Lower leg skin (tissue), 3 donors: ENCODE data around the gene NR1H4.

Experiments
- CTCF ChIP-seq, 3 donors: fragments of 450-650 bp; IDR thresholded peaks; one replicate each; pipeline ENCODE4 v1.5.1; 2016; ENCODE audit warnings: antibody characterized with exemption in 3 of 3, mild to moderate bottlenecking in 3 of 3, moderate library complexity in 2 of 3
- POLR2A ChIP-seq, 2 donors: fragments of 450-650 bp; IDR thresholded peaks; one replicate each; pipeline ENCODE4 v1.6.1; 2016 to 2017; ENCODE audit warnings: antibody characterized with exemption in 2 of 2, mild to moderate bottlenecking in 1 of 2, moderate library complexity in 1 of 2

DNA sequence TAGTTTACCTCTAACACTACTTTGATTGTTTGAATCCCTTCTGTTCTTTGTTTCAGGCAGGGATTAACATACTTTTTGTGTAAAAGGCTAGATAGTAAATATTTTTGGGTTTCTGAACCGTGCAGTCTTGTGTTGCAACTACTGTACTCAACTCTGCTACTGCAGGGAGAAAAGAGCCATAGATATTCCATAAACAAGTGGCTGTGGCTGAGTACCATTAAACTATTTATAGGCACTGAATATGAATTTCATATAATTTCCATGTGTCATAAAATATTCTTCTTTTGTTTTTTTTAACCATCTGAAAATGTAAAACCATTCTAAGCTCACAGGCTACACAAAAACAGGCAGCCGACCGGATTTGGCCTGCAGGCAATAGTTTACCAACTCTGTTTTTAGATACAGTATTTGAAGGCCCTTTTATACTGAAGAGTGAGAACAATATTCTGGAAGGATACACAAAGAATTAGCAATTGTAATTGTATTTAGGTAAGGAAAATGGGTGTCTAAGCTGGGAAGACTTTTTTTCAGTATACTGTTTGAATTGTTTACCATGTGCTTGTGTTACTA, 15.7 kb downstream of the NR1H4 start:
- TF ChIP-seq CTCF (IDR thresholded peaks at IDR 0.05): no peak
- TF ChIP-seq POLR2A (IDR thresholded peaks at IDR 0.05): no peak
